Measurements from ENCODE around the gene KRT76. TPM values are rescaled to one million over a fixed set of nuclear protein-coding genes. Genes with fewer than 3 reads are reported as not detected.
A peak's percentile ranks its signal among the peaks of the same experiment; 100 is the strongest.

Gene KRT76
- total and polyA plus RNA-seq, 2 experiments from 2014 or later = not detected

DNA sequence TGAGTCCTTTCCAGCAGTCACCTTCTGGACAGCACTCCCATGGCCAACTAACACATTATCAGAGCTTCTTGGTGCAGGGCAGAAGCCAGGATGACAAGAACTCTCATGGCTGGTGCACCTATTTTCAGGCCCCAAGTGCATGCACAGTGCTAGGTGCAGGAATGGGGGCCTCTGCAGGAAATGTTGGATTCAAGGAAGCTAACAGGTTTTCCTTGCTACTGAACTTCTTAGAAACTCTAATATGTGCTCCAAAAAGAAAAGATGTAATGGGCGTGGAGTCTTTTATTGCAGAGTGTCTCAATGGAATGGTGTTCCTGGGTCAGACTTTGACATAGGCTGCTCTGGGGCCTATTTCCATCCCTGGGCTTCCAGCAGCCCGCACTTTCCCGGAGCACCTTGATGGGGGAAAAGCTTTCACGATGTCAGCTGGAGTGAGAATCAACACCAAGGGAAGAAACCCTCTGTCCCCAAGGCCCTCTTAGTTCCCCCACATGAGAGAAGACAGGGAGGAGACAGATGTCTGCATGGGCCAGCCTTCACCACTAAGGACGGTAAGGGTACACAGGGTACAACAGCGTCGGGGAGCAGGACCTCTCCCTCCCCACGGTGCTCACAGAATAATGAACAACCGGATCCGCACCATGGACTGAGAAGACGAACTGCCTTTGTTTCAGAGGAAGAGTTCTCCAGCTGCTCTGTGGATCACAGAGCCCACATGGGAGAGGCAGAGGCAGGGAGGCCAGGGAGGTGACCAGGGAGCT is 11.9 kb upstream of the KRT76 start:
- H3K4me2 ChIP-seq = no peak overlapping the region
- peaks cover 12% of the 10 kb centered on the region for H3K27me3 Mint-ChIP-seq (ENCODE audit: insufficient read depth, low read depth, poor library complexity)
- DNase-seq (ENCODE audit: low spot score) = no peak
- peak overlapping the region; percentile 72; the same call in 1 of the 2 replicates for H2AFZ ChIP-seq
- ATAC-seq = no peak
- no peaks in the 10 kb centered on the region for H3K9me3 Mint-ChIP-seq
- H3K4me3 ChIP-seq = no peak overlapping the region
- H3K4me3 Mint-ChIP-seq = peak overlapping the region; percentile 52; the same call in 2 of the 3 replicates
- no peaks in the 10 kb centered on the region for H3K79me2 ChIP-seq (replicated peaks; ENCODE audit: insufficient read depth)
- H3K36me3 Mint-ChIP-seq (ENCODE audit: low read depth) = no peaks in the 10 kb centered on the region
- no peaks in the 10 kb centered on the region for H3K36me3 ChIP-seq (ENCODE audit: insufficient read depth)
- peaks cover 5% of the 10 kb centered on the region for H3K4me1 Mint-ChIP-seq
- no peaks in the 10 kb centered on the region for H3K4me1 ChIP-seq (ENCODE audit: insufficient read depth)
- H3K27ac ChIP-seq (ENCODE audit: low read depth) = no peak overlapping the region
- H4K20me1 ChIP-seq (replicated peaks; ENCODE audit: insufficient read depth) = no peaks in the 10 kb centered on the region
- H3K27ac Mint-ChIP-seq = no peak overlapping the region
- peaks cover 2% of the 10 kb centered on the region for H3K9me2 ChIP-seq (ENCODE audit: insufficient read depth)
- TF ChIP-seq, protein P1, sequence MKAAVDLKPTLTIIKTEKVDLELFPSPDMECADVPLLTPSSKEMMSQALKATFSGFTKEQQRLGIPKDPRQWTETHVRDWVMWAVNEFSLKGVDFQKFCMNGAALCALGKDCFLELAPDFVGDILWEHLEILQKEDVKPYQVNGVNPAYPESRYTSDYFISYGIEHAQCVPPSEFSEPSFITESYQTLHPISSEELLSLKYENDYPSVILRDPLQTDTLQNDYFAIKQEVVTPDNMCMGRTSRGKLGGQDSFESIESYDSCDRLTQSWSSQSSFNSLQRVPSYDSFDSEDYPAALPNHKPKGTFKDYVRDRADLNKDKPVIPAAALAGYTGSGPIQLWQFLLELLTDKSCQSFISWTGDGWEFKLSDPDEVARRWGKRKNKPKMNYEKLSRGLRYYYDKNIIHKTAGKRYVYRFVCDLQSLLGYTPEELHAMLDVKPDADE (IDR thresholded peaks at IDR 0.05) = no peak
- no peak for TF ChIP-seq CREB1 (CRISPR knock-in tag; IDR thresholded peaks at IDR 0.05; ENCODE audit: low read depth)
- TF ChIP-seq STAT1 (IDR thresholded peaks at IDR 0.05; ENCODE audit: unreplicated experiment) = no peak
- TF ChIP-seq, protein P2, sequence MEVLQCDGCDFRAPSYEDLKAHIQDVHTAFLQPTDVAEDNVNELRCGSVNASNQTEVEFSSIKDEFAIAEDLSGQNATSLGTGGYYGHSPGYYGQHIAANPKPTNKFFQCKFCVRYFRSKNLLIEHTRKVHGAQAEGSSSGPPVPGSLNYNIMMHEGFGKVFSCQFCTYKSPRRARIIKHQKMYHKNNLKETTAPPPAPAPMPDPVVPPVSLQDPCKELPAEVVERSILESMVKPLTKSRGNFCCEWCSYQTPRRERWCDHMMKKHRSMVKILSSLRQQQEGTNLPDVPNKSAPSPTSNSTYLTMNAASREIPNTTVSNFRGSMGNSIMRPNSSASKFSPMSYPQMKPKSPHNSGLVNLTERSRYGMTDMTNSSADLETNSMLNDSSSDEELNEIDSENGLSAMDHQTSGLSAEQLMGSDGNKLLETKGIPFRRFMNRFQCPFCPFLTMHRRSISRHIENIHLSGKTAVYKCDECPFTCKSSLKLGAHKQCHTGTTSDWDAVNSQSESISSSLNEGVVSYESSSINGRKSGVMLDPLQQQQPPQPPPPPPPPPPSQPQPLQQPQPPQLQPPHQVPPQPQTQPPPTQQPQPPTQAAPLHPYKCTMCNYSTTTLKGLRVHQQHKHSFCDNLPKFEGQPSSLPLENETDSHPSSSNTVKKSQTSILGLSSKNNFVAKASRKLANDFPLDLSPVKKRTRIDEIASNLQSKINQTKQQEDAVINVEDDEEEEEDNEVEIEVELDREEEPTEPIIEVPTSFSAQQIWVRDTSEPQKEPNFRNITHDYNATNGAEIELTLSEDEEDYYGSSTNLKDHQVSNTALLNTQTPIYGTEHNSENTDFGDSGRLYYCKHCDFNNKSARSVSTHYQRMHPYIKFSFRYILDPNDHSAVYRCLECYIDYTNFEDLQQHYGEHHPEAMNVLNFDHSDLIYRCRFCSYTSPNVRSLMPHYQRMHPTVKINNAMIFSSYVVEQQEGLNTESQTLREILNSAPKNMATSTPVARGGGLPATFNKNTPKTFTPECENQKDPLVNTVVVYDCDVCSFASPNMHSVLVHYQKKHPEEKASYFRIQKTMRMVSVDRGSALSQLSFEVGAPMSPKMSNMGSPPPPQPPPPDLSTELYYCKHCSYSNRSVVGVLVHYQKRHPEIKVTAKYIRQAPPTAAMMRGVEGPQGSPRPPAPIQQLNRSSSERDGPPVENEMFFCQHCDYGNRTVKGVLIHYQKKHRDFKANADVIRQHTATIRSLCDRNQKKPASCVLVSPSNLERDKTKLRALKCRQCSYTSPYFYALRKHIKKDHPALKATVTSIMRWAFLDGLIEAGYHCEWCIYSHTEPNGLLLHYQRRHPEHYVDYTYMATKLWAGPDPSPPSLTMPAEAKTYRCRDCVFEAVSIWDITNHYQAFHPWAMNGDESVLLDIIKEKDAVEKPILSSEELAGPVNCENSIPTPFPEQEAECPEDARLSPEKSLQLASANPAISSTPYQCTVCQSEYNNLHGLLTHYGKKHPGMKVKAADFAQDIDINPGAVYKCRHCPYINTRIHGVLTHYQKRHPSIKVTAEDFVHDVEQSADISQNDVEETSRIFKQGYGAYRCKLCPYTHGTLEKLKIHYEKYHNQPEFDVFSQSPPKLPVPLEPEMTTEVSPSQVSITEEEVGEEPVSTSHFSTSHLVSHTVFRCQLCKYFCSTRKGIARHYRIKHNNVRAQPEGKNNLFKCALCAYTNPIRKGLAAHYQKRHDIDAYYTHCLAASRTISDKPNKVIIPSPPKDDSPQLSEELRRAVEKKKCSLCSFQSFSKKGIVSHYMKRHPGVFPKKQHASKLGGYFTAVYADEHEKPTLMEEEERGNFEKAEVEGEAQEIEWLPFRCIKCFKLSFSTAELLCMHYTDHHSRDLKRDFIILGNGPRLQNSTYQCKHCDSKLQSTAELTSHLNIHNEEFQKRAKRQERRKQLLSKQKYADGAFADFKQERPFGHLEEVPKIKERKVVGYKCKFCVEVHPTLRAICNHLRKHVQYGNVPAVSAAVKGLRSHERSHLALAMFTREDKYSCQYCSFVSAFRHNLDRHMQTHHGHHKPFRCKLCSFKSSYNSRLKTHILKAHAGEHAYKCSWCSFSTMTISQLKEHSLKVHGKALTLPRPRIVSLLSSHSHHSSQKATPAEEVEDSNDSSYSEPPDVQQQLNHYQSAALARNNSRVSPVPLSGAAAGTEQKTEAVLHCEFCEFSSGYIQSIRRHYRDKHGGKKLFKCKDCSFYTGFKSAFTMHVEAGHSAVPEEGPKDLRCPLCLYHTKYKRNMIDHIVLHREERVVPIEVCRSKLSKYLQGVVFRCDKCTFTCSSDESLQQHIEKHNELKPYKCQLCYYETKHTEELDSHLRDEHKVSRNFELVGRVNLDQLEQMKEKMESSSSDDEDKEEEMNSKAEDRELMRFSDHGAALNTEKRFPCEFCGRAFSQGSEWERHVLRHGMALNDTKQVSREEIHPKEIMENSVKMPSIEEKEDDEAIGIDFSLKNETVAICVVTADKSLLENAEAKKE (CRISPR knock-in tag; IDR thresholded peaks at IDR 0.05) = no peak
- no peak for TF ChIP-seq EZH2 (IDR thresholded peaks at IDR 0.05; ENCODE audit: low read depth, unreplicated experiment)
- no peak for TF ChIP-seq ZNF114 (CRISPR knock-in tag; IDR thresholded peaks at IDR 0.05)
- no peak for TF ChIP-seq ZNF331 (CRISPR knock-in tag; IDR thresholded peaks at IDR 0.05; ENCODE audit: low read depth)
- H3K27me3 ChIP-seq (ENCODE audit: insufficient read depth) = no peaks in the 10 kb centered on the region
- no peaks in the 10 kb centered on the region for H3F3A ChIP-seq (replicated peaks; ENCODE audit: low read depth)

Measured in GM23338 (cell line).